HAP-1 (cell line): ENCODE data around the gene NUDT15.

ENCODE experiments used
- DNase-seq, 2 experiments: peaks; one replicate each; pipeline ENCODE4 v3.0.0-alpha.2; 2016 to 2020; ENCODE audit warnings: low spot score in 2 of 2
- H3K27me3 ChIP-seq: fragments of 250-450 bp; sonication (Bioruptor Pico); 2 replicates; pipeline ENCODE4 v1.5.1; 2020; ENCODE audit warnings: low read depth, mild to moderate bottlenecking, moderate library complexity
- H3K36me3 ChIP-seq: fragments of 250-450 bp; sonication (Bioruptor Pico); replicated peaks from 2 replicates; pipeline ENCODE4 v1.5.1; 2020; ENCODE audit warnings: mild to moderate bottlenecking
- H3K4me1 ChIP-seq: fragments of 250-450 bp; sonication (Bioruptor Pico); 2 replicates; pipeline ENCODE4 v1.5.1; 2020; ENCODE audit warnings: mild to moderate bottlenecking
- H3K4me3 ChIP-seq: fragments of 250-450 bp; sonication (Bioruptor Pico); 2 replicates; pipeline ENCODE4 v1.5.1; 2020; ENCODE audit warnings: mild to moderate bottlenecking, moderate library complexity
- H3K9me3 ChIP-seq: fragments of 250-450 bp; sonication (Bioruptor Pico); 2 replicates; pipeline ENCODE4 v1.5.1; 2020; ENCODE audit warnings: mild to moderate bottlenecking, moderate library complexity
- in situ Hi-C: fragments of 300-500 bp; cut with MboI; formaldehyde crosslinking; loops from 3 replicates; pipeline ENCODE4 v1.14.3; 2020; ENCODE audit warnings: low sequenced_read_pairs, inconsistent platforms, mixed read lengths

The NUDT15 gene

DNA sequence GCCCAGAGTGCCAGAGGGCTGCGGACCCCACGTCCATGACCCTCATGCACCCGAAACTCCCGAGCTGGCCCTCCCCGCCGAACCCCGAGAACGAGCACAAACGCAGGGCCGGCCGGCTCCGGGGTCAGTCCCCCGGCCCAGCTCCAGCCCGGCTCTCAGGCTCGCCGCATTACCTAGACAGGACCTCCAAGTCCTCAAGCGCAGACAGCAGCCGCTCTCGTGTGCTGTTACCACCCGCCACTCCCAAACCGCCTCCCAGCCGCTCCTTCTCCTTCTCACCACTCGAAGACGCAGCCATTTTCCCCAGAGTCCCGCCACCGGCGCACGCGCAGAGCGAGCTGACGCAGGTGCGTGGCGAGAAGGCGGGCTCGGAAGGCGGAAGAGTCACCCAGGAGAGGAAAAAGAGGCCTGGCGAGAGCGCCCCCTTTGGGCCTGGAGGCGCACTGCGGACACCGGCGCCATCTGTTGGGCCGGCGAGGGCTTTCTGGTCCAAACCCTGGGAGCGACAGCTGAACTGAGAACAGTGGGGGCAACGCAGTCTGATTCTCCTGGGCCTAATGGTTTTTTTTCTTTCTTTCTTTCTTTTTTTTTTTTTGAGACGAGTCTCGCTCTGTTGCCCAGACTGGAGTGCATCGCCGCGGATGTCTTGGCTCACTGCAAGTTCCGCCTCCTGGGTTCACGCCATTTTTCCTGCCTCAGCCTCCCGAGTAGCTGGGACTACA lies 57.4 kb downstream of the NUDT15 start, which contains the start of gene MED4:
Gene MED4, minus strand, starts transcription at position 324 of the 722 bp plus-strand sequence. Its CDS starts 26 bp downstream, at position 298.
- peaks cover 33% of the 10 kb centered on the region for H3K4me1 ChIP-seq
- peaks cover 3% of the 10 kb centered on the region; the same call in 1 of the 2 replicates for H3K36me3 ChIP-seq
- H3K9me3 ChIP-seq, result no peaks in the 10 kb centered on the region; the same call in 1 of the 2 replicates
- in situ Hi-C loops, result no loop called here
- H3K27me3 ChIP-seq, result no peaks in the 10 kb centered on the region
- DNase-seq, result peak; percentile 84 to 96
- H3K4me3 ChIP-seq, result peak within 1 kb of the TSS; percentile 97

GRCh38 chr13:48096670-48097069 lies 59.1 kb downstream of the NUDT15 start:
- no peaks in the 10 kb centered on the region for H3K27me3 ChIP-seq
- no peaks in the 10 kb centered on the region; the same call in 1 of the 2 replicates for H3K9me3 ChIP-seq
- peaks cover 28% of the 10 kb centered on the region for H3K4me1 ChIP-seq
- peak; percentile 30 to 83 for DNase-seq
- in situ Hi-C loops, result no loop called here
- H3K4me3 ChIP-seq, result no peak overlapping the region
- peaks cover 3% of the 10 kb centered on the region; the same call in 1 of the 2 replicates for H3K36me3 ChIP-seq
